SK-N-MC (cell line): Measurements from ENCODE around the gene TASL.

Experiments
- EZH2 ChIP-seq: fragments of 200-600 bp; sonication (generic); IDR thresholded peaks from one replicate; pipeline ENCODE4 v1.6.1; 2017; ENCODE audit warnings: antibody characterized with exemption
- POLR2AphosphoS5 ChIP-seq: IDR thresholded peaks from 2 replicates; pipeline ENCODE4 v1.6.1; 2012; ENCODE audit warnings: mild to moderate bottlenecking, low read depth, low read length, borderline replicate concordance

DNA sequence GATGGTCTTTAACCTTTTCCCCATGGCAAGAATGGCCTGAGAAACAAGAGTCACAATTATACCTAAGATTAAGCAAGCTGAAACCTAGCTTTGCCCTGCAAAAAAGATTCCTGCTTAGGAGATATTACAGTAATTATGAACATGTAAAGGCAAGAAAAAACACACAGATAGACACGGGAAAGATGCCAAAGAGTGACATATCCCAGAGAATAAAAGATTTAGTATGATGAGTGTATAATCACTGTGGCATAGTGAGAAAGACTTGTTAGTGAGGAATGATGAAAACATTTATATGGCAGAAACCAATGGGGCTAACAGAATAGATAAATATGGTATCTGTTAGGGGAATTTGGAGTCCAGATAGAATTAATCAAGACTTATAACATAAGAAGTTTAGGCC lies 29.6 kb upstream of the TASL start:
- TF ChIP-seq EZH2 (no peak), POLR2AphosphoS5 (no peak)
